ENCODE measurements around the gene DNAJC13.
"Not testable (repeated sequence)": the region's sequence is repeated elsewhere in the genome, so short reads cannot be mapped to it uniquely, and the experiment has no call there.

The DNAJC13 gene

GRCh38 chr3:132545471-132545870 is 128.2 kb downstream of the DNAJC13 start:
- DNase-seq (ENCODE audit: low read depth) = no peak

- DNase-seq (ENCODE audit: low read depth) = no peak
These were observed 131.9 kb downstream of the DNAJC13 start for GRCh38 chr3:132549169-132549568.

GRCh38 chr3:132549890-132550578 is 132.7 kb downstream of the DNAJC13 start:
- peak; percentile 45 for DNase-seq (ENCODE audit: low read depth)

- DNase-seq (ENCODE audit: low read depth) = no peak
These were observed 133.4 kb downstream of the DNAJC13 start for GRCh38 chr3:132550579-132551305.

- DNase-seq (ENCODE audit: low read depth) = no peak
These were observed 136.5 kb downstream of the DNAJC13 start for GRCh38 chr3:132553826-132554225.

- DNase-seq (ENCODE audit: low read depth) = no peak
These were observed 137.1 kb downstream of the DNAJC13 start for GRCh38 chr3:132554437-132554836.

GRCh38 chr3:132555306-132556035 is 138.2 kb downstream of the DNAJC13 start:
- DNase-seq (ENCODE audit: low read depth) = no peak

- not testable (repeated sequence) for DNase-seq (ENCODE audit: low read depth)
These were observed 138.7 kb downstream of the DNAJC13 start for GRCh38 chr3:132556036-132556386.

GRCh38 chr3:132556508-132557159 is 139.3 kb downstream of the DNAJC13 start:
- no peak for DNase-seq (ENCODE audit: low read depth)

- no peak for DNase-seq (ENCODE audit: low read depth)
These were observed 143.7 kb downstream of the DNAJC13 start for GRCh38 chr3:132561003-132561402.

GRCh38 chr3:132563420-132564069 is 146.2 kb downstream of the DNAJC13 start:
- DNase-seq (ENCODE audit: low read depth) = no peak

GRCh38 chr3:132564070-132564465 is 146.8 kb downstream of the DNAJC13 start:
- no peak for DNase-seq (ENCODE audit: low read depth)

- no peak for DNase-seq (ENCODE audit: low read depth)
These were observed 151.1 kb downstream of the DNAJC13 start for GRCh38 chr3:132568422-132568821.

- DNase-seq (ENCODE audit: low read depth) = no peak
These were observed 151.9 kb downstream of the DNAJC13 start for GRCh38 chr3:132569153-132569552.

GRCh38 chr3:132569580-132569979 is 152.3 kb downstream of the DNAJC13 start:
- peak; percentile 58 for DNase-seq (ENCODE audit: low read depth)

GRCh38 chr3:132570016-132570415 is 152.7 kb downstream of the DNAJC13 start:
- no peak for DNase-seq (ENCODE audit: low read depth)

- peak; percentile 64 for DNase-seq (ENCODE audit: low read depth)
These were observed 156.5 kb downstream of the DNAJC13 start for GRCh38 chr3:132573797-132574211.

GRCh38 chr3:132587401-132587800 is 170.1 kb downstream of the DNAJC13 start:
- DNase-seq (ENCODE audit: low read depth) = no peak
